ENCODE results near the gene BBLN. TPM values are rescaled to one million over a fixed set of nuclear protein-coding genes. Genes with fewer than 3 reads are reported as not detected.

BBLN gene
- total and polyA plus RNA-seq, 4 donors, result 13.4 to 42.1 (median 32.3) TPM

DNA sequence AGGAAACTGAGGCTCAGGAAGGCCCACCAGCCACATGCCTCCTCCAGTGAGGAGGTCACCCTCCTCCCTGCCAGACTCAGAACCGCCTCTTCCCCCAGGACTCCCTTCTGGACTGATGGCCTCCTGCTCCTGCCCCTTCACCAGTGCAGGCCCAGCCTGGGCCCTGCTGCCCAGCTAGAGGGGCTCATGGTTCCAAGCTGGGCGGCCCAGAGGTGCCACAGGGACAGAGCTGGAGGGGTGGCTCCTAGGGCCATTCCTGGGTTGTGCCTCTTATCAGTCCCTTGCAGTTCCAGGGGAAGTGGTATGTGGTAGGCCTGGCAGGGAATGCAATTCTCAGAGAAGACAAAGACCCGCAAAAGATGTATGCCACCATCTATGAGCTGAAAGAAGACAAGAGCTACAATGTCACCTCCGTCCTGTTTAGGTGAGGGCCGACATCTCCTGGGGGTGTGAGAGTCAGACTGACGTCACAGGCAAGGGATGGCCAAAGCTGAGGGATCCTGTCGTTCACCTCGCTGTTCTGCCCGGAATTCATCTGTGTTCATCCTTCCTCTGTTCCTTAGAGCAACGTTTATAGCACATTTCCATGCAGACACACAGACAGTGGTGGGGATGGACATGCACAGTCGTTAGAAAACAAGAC lies 10.0 kb upstream of the BBLN start:
- Histone ChIP-seq H3K9me3 (ENCODE audit: control insufficient read depth in 4 of 4, low read length in 3 of 4) (no peaks in the 10 kb centered on the region), H3K4me3 (ENCODE audit: low read depth in 1 of 3, low read length in 3 of 3) (no peak overlapping the region), H3K4me1 (ENCODE audit: control insufficient read depth in 4 of 4, insufficient read depth in 4 of 4, low read length in 3 of 4) (peaks cover 8 to 13% (median 10%) of the 10 kb centered on the region in 4 donors), H3K9ac (ENCODE audit: low read depth in 1 of 2, low read length in 2 of 2) (no peak overlapping the region), H3K36me3 (ENCODE audit: control insufficient read depth in 4 of 4, insufficient read depth in 3 of 4, low read depth in 1 of 4, low read length in 3 of 4) (no peaks in the 10 kb centered on the region), H3K27me3 (ENCODE audit: control insufficient read depth in 4 of 4, insufficient read depth in 4 of 4, low read length in 3 of 4) (no peaks in the 10 kb centered on the region), H3K27ac (ENCODE audit: low read depth in 1 of 2, low read length in 2 of 2) (no peak overlapping the region)
- 81% methylated on average over 11 of the region's 11 CpGs for WGBS
- DNase-seq (ENCODE audit: low spot score), result no peak
- TF ChIP-seq, protein P1, sequence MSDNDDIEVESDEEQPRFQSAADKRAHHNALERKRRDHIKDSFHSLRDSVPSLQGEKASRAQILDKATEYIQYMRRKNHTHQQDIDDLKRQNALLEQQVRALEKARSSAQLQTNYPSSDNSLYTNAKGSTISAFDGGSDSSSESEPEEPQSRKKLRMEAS (IDR thresholded peaks at IDR 0.05), result no peak
- no peak for TF ChIP-seq EGR1 (IDR thresholded peaks at IDR 0.05; ENCODE audit: low read depth in 2 of 2)
- no peak for TF ChIP-seq HNF4A (conservative IDR thresholded peaks at IDR 0.05)
- no peak for TF ChIP-seq SP1 (IDR thresholded peaks at IDR 0.05)
- no peak for TF ChIP-seq CTCF (IDR thresholded peaks at IDR 0.05; ENCODE audit: low read depth, low read length, missing input control)
- no peak for TF ChIP-seq NR2F2 (IDR thresholded peaks at IDR 0.05)
- TF ChIP-seq YY1 (IDR thresholded peaks at IDR 0.05), result no peak
- TF ChIP-seq ATF3 (IDR thresholded peaks at IDR 0.05), result no peak
- TF ChIP-seq FOXA2 (IDR thresholded peaks at IDR 0.05), result no peak
- TF ChIP-seq RXRA (IDR thresholded peaks at IDR 0.05), result no peak
- TF ChIP-seq, protein P2, sequence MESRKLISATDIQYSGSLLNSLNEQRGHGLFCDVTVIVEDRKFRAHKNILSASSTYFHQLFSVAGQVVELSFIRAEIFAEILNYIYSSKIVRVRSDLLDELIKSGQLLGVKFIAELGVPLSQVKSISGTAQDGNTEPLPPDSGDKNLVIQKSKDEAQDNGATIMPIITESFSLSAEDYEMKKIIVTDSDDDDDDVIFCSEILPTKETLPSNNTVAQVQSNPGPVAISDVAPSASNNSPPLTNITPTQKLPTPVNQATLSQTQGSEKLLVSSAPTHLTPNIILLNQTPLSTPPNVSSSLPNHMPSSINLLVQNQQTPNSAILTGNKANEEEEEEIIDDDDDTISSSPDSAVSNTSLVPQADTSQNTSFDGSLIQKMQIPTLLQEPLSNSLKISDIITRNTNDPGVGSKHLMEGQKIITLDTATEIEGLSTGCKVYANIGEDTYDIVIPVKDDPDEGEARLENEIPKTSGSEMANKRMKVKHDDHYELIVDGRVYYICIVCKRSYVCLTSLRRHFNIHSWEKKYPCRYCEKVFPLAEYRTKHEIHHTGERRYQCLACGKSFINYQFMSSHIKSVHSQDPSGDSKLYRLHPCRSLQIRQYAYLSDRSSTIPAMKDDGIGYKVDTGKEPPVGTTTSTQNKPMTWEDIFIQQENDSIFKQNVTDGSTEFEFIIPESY (IDR thresholded peaks at IDR 0.05), result no peak
- TF ChIP-seq FOXA1 (IDR thresholded peaks at IDR 0.05), result no peak
- no peak for TF ChIP-seq HNF4G (IDR thresholded peaks at IDR 0.05)
- no peak for TF ChIP-seq RAD21 (IDR thresholded peaks at IDR 0.05)

GRCh38 chr9:128150594-128151308 lies 9.3 kb upstream of the BBLN start:
- Histone ChIP-seq H3K4me3 (ENCODE audit: low read depth in 1 of 3, low read length in 3 of 3) (no peak overlapping the region), H3K9ac (ENCODE audit: low read depth in 1 of 2, low read length in 2 of 2) (no peak overlapping the region), H3K4me1 (ENCODE audit: control insufficient read depth in 4 of 4, insufficient read depth in 4 of 4, low read length in 3 of 4) (peaks cover 8 to 13% (median 10%) of the 10 kb centered on the region in 4 donors), H3K9me3 (ENCODE audit: control insufficient read depth in 4 of 4, low read length in 3 of 4) (no peaks in the 10 kb centered on the region), H3K27me3 (ENCODE audit: control insufficient read depth in 4 of 4, insufficient read depth in 4 of 4, low read length in 3 of 4) (no peaks in the 10 kb centered on the region), H3K36me3 (ENCODE audit: control insufficient read depth in 4 of 4, insufficient read depth in 3 of 4, low read depth in 1 of 4, low read length in 3 of 4) (no peaks in the 10 kb centered on the region), H3K27ac (ENCODE audit: low read depth in 1 of 2, low read length in 2 of 2) (no peak overlapping the region)
- WGBS, result 88% methylated on average over 19 of the region's 19 CpGs
- DNase-seq (ENCODE audit: low spot score), result no peak
- TF ChIP-seq GABPA (IDR thresholded peaks at IDR 0.05 in 1 of 2, conservative IDR thresholded peaks at IDR 0.05 in 1 of 2) (no peak), RAD21 (IDR thresholded peaks at IDR 0.05) (no peak)

Measured in liver (tissue), 9 donors.